ENCODE results near the gene TRIP10.

DNA sequence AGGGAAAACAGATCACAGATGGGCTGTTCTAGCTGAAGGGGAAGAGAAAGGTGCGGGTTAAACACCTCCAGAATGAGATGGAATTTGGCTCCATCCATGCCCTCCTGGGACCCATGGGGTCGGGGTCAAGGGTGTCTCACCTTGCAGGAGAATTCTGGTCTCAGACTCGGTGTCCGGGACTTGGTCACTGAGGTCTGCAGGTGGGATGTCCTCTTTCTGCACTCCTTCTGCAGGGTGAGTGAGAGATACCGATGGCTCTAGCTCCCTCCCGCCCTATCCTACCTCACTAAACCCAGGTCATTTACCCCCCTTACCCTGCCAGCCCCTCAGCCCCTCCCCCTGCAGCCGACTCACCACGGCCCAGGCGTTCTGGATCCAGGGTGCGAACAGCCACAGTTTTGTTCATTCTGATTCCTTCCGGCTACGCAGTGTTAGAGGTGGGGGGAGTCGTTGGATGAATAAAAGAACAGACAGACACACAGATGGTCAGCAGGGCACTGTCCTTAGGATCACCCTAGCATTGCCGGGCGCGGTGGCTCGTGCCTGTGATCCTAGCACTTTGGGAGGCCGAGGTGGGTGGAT lies 43.1 kb upstream of the TRIP10 start:
- TF ChIP-seq, protein P1, sequence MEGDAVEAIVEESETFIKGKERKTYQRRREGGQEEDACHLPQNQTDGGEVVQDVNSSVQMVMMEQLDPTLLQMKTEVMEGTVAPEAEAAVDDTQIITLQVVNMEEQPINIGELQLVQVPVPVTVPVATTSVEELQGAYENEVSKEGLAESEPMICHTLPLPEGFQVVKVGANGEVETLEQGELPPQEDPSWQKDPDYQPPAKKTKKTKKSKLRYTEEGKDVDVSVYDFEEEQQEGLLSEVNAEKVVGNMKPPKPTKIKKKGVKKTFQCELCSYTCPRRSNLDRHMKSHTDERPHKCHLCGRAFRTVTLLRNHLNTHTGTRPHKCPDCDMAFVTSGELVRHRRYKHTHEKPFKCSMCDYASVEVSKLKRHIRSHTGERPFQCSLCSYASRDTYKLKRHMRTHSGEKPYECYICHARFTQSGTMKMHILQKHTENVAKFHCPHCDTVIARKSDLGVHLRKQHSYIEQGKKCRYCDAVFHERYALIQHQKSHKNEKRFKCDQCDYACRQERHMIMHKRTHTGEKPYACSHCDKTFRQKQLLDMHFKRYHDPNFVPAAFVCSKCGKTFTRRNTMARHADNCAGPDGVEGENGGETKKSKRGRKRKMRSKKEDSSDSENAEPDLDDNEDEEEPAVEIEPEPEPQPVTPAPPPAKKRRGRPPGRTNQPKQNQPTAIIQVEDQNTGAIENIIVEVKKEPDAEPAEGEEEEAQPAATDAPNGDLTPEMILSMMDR (IDR thresholded peaks at IDR 0.05 in 8 of 11, conservative IDR thresholded peaks at IDR 0.05 in 3 of 11), result no peak
- TF ChIP-seq POLR2A (IDR thresholded peaks at IDR 0.05), result no peak

Data from spleen (tissue), 7 donors.